ENCODE results near the gene TPRN.

TPRN gene

GRCh38 chr9:137170486-137171148, 29.9 kb downstream of the TPRN start:
- no peak for DNase-seq

DNA sequence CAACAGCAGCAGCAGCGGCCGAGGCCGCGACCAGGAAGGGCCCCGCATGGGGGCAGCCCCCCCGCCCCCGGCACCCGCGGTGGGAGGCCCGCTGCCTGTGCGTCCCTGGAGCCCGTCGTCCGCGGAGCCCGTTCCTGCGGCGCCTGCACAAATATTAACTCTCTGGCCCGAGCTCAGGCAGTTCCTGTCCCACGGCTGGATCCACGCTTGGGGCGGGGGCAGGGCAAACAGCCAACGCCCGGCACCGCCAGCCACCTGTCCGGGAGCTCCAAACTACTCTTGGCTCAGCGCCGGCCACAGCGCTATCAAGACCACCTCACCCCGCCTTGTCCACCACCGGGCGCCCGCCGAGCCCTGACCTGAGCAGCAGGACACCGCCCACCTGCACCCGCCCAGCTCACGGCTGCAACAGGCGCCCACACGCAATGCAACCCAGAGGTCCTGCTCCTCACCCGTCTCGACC, 30.6 kb downstream of the TPRN start, which contains the start of gene LRRC26:
Gene LRRC26, minus strand, starts transcription at position 156 of the 463 bp plus-strand sequence. Its CDS starts 108 bp downstream, at position 48.
- no peak for DNase-seq

DNA sequence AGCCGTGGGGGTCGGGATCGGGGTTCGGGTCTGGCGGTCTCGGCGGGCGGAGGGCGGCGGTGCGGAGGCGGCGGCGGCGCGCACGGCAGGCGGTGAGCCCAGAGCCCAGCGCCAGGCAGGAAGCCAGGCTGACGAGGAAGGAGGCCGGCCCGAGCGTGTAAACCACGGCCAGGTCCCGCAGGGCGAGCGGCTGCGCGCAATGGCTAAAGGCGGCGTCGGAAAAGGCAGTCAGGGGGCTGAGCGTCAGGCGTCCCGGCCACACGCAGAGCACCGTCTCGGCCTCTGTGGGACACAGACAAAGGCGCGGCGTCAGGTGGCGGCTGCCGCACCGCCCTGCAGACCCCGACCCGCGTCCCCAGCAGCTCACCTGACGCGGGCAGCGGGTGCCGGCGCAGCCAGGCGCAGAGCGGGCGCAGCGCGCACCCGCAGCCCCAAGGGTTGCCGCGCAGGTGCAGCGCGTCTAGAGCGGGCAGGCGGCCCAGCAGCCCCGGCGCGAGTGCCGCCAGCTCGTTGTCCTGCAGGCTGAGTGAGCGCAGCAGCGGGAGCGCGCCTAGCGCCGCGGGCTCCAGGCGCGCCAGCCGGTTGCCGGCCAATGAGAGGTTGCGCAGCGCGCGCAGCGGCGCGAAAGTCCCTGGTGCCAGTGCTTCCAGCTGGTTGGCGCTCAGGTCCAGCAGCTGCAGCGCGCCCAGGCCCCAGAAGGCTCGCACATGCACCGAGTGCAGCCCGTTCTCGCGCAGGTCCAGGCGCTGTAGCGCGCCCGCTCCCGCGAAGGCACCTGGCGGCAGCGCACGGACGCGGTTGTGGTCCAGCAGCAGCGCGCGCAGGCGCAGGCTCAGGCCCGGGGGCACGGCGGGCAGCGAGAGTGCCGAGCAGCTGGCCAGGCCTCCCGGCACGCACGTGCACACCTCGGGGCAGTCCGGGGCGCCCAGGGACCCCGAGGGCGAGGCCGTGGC, 31.4 kb downstream of the TPRN start:
- DNase-seq: no peak

- no peak for DNase-seq
Observed at GRCh38 chr9:137168573-137168903, 32.0 kb downstream of the TPRN start.

DNA sequence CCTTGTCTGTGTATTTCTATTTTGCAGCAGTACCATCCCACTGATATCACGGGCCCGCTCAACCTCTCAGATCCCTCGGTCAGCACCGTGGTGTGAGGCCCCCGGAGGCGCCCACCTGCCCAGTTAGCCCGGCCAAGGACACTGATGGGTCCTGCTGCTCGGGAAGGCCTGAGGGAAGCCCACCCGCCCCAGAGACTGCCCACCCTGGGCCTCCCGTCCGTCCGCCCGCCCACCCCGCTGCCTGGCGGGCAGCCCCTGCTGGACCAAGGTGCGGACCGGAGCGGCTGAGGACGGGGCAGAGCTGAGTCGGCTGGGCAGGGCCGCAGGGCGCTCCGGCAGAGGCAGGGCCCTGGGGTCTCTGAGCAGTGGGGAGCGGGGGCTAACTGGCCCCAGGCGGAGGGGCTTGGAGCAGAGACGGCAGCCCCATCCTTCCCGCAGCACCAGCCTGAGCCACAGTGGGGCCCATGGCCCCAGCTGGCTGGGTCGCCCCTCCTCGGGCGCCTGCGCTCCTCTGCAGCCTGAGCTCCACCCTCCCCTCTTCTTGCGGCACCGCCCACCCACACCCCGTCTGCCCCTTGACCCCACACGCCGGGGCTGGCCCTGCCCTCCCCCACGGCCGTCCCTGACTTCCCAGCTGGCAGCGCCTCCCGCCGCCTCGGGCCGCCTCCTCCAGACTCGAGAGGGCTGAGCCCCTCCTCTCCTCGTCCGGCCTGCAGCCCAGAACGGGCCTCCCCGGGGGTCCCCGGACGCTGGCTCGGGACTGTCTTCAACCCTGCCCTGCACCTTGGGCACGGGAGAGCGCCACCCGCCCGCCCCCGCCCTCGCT, 32.6 kb downstream of the TPRN start:
- DNase-seq: no peak

DNA sequence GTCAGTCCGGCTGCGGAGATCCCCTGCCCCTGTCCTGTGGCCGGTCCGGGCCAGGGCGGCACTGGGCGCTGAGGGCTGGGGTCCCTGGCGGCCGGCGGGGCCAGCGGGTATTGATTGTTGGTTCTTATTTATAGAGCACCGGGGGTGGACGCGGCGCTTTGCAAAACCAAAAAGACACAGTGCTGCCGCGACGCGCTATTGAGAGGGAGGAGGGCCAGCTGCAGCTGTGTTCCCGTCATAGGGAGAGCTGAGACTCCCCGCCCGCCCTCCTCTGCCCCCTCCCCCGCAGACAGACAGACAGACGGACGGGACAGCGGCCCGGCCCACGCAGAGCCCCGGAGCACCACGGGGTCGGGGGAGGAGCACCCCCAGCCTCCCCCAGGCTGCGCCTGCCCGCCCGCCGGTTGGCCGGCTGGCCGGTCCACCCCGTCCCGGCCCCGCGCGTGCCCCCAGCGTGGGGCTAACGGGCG, 33.2 kb downstream of the TPRN start:
- DNase-seq: no peak

GRCh38 chr9:137166380-137167229, 33.9 kb downstream of the TPRN start:
- no peak for DNase-seq

DNA sequence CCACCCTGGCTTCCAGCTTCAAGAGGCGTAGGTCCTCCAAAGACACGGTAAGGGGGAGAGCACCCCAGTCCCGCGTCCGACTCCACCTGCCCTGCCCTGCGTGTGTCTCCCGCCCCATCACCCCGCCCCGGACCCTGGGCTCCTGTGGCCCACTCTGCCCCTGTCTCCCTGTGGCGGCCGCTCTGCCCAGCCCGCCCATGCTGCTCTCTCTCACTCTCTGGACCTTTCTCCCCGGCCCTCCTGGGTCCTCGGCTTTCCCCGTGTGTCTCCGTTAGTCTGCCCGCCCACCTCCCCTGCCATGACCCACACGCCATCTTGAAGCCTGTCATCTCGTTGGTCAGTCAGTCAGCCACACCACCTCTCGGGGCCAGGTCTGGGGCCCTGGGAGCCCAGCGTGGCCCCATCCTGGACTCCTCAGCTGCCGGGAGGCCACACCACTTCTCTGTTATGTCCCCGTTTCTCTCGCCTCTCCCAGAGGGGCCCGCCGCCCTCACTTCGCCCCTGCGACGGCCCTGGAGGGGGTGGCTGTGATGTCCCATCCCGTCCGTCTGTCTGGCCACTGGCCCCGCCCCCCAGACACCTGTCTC, 35.2 kb downstream of the TPRN start:
- no peak for DNase-seq

- no peak for DNase-seq
Observed at GRCh38 chr9:137164370-137165249, 35.9 kb downstream of the TPRN start.

GRCh38 chr9:137163805-137164204, 36.7 kb downstream of the TPRN start:
- DNase-seq: no peak

DNA sequence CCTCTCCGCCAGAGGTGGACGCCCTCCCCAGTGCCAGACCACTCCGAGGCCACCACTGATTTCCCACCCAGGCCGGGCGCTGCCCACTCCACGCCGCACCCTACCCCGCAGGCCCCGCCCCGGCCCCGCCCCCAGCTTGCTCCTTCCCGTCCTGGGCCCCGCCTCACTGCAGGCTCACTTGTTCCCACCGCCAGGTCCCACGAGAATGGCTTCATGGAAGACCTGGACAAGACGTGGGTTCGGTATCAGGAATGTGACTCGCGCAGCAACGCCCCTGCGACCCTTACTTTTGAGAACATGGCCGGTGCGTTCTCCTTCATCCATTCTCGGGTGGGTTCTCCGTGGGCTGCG, 37.2 kb downstream of the TPRN start:
- no peak for DNase-seq

DNA sequence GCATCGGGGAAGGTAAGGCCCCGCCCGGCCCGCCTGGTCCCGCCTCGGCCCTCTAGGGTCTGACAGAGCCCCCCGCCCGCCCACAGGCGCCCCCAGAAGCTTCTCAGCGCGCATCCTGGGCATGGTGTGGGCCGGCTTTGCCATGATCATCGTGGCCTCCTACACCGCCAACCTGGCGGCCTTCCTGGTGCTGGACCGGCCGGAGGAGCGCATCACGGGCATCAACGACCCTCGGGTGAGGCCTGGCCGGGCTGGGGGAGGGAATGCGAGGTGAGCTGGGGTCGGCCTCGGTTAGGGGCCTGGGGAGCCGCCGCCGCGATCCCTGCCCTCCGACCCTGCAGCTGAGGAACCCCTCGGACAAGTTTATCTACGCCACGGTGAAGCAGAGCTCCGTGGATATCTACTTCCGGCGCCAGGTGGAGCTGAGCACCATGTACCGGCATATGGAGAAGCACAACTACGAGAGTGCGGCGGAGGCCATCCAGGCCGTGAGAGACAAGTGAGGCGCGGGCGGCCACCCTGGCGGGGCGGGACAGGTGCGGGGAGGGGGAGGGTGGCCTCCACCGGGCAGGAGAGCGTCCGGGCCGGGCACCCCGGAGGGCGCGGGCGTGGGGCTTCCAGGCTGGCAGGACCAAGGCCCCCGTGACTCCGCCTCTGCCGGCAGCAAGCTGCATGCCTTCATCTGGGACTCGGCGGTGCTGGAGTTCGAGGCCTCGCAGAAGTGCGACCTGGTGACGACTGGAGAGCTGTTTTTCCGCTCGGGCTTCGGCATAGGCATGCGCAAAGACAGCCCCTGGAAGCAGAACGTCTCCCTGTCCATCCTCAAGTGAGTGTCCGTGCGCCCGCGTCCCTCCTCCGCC, 37.8 kb downstream of the TPRN start:
- no peak for DNase-seq

GRCh38 chr9:137161558-137162486, 38.7 kb downstream of the TPRN start:
- no peak for DNase-seq

- no peak for DNase-seq
Observed at GRCh38 chr9:137160716-137161557, 39.6 kb downstream of the TPRN start.

DNA sequence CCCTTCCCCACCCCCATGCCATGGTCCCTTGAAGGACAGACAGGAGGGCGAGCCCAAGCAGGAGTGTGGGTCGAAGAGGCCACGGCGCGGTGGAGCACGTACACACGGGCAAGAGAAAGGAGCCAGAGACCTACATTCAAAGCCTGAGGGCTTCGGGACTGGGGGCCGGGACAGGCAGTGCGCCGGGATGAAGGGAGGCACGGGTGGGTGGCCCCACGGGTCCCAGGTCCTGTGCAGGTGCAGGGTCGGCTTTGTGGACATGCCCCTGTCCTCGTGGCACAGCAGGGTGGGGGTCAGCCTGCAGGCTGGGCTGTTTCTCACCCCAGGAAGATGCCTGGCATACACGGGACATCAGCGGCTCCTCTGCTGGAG, 40.5 kb downstream of the TPRN start:
- no peak for DNase-seq

GRCh38 chr9:137159105-137160053, 41.2 kb downstream of the TPRN start:
- DNase-seq: no peak
